ENCODE results near the gene DOCK8.

- TF ChIP-seq, protein P1, sequence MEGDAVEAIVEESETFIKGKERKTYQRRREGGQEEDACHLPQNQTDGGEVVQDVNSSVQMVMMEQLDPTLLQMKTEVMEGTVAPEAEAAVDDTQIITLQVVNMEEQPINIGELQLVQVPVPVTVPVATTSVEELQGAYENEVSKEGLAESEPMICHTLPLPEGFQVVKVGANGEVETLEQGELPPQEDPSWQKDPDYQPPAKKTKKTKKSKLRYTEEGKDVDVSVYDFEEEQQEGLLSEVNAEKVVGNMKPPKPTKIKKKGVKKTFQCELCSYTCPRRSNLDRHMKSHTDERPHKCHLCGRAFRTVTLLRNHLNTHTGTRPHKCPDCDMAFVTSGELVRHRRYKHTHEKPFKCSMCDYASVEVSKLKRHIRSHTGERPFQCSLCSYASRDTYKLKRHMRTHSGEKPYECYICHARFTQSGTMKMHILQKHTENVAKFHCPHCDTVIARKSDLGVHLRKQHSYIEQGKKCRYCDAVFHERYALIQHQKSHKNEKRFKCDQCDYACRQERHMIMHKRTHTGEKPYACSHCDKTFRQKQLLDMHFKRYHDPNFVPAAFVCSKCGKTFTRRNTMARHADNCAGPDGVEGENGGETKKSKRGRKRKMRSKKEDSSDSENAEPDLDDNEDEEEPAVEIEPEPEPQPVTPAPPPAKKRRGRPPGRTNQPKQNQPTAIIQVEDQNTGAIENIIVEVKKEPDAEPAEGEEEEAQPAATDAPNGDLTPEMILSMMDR (conservative IDR thresholded peaks at IDR 0.05): no peak
- no peak for TF ChIP-seq EZH2 (IDR thresholded peaks at IDR 0.05; ENCODE audit: low read depth)
These were observed 112.0 kb downstream of the DOCK8 start for GRCh38 chr9:326667-327066.

Measured in PC-9 (cell line).